GM11168 (cell line): Measurements from ENCODE around the gene HOXA4.

Experiments used
- in situ Hi-C: fragments of 300-500 bp; cut with MboI; formaldehyde crosslinking; loops from one replicate; pipeline ENCODE4 v1.12.0; 2022; ENCODE audit warnings: low sequenced_read_pairs; ENCODE audit not compliant: unreplicated experiment

HOXA4 gene

DNA sequence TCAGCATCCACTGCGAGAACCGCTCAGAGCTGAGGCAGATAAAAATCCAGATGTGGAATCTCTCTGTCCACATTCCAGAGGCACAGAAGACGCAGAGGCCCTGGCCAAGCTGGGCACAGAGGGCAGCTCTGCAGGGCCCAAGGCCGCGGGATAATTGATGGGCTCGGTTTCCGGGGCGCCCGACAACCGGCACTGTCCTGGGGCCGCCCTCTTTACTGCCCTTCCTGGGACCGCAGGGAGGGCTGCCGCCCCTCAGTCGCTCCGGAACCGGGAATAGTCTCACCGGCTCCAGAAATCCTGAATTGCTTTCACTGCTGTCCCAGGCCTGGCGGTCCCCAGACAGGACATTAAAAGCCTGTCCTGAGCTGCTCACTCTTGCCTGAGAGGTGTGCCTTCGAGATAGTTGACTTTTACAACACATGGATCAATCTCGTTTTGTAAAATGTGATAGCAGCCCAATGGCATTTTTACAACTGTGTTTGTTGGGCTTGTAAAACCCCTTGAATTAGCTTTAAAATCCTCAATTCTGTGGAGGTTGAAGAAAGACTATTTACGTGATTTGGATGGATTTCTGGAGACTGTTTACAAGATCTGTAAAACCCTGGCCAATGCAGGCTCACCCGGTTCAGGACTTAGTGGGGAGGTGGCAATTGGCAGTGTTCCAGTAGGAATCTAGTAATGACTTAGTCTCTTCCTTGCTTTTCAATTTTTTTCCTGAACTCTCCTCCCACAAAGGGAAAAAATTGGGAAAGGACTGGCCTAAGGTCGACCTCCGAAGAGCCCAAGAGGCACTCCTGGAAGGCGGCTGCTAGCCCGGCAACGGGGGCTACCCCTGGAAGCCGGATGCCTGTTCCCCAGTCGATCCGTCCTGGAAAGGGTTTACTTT lies 18.4 kb upstream of the HOXA4 start:
- in situ Hi-C loops, result no loop called here

DNA sequence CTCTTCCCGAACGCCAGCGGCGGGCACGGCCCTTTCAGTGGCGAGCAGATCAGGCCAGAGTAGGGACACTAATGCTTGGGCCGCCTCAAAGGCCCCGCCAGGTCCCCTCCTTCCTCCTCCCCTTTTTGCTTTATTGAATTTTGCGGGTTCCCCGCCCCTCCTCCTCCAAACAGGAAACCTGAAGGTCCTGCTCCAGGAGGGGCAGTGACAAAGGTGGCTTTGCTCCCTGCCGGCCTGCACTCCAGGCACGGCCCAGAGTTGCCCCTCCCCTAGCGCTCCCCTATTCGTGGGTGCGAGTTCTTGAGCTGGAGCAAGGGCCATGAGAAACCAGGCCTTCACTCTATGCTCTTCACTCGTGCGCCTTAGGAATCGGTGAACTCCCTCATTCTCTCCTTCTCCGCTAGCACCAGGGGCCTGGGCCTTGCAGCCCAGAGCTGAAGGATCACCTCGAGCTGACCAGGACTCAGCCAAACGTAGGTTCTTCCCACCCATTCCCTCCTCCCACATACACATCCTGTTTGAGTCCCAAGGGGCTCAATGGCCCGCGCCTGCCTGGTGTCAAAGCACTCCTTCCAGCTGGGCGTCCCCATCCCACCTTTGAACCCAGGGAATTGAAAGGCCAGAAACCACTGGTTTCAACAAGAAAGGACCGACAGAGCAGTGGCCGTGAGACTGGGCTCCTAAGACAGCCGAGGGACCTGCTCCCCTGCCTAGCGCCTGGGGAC lies 17.6 kb upstream of the HOXA4 start:
- in situ Hi-C loops, result no loop called here

DNA sequence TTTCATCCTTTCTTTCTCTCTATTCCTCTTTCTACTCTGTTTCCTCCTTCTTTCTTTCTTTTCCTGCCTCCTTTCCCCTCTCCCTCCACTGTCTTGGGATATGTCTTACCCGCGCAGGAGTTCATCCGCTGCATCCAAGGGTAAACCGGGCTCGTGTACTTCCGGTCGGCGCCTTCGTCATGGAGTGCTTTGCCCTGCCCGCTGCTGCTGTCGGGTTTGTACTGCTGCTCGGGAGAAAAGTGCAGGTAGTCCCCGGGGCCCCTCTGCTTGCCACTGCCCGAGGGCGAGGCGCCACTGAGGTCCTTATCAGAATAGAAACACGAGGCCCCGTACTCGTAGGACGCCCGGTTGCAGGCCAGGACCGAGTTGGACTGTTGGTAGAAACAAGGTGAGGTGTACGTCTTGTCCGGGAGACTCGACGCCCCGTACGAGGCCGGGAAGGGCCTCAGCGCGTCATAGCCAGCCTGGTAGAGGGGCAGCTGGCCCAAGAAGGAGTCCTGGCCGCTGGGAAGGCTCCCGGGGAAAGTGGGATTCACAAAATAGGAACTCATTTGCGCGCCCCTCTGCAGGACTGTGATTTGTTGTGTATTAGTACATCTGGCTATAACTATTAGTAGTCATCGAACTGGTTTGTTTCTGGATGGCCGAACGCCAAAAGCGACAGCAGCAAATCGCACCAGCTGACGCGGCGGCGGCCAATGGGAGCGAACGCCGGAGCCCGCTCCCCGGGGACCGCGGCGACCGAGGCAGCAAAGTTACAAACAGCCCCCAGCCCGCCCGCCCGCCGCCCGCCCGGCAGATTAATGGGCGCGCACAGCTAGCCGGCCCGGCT lies 16.9 kb upstream of the HOXA4 start, which contains the start of gene HOXA6:
TSS of gene HOXA6 (minus strand) at position 576 of the 832 bp plus-strand sequence. CDS start at position 551, 25 bp downstream.
- in situ Hi-C loops, result no loop called here

GRCh38 chr7:27146491-27147198 lies 16.1 kb upstream of the HOXA4 start:
- in situ Hi-C loops, result no loop called here

DNA sequence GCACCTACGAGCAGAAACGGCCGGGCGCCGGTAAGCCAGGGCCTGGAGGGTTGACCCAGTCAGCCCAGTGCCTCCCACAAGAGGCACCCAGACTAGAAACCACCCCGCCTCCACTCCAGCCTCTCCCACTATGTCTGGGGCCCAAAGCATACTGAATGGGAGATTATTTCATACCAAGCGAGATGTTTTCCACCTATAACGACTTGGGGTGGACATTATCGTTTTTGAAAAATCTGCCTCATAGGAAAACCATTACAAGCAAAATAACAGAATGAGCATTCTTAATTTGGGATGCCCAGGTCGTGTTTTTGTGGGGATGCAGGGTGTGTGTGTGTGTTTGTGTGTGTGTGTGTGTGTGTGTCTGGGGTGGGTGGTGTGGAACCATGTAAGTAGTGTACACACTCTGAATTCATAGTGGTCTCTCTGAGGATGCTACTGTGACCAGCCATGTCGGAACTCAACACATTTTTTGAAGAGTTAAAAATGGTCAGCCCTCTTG lies 15.4 kb upstream of the HOXA4 start:
- in situ Hi-C loops, result no loop called here

DNA sequence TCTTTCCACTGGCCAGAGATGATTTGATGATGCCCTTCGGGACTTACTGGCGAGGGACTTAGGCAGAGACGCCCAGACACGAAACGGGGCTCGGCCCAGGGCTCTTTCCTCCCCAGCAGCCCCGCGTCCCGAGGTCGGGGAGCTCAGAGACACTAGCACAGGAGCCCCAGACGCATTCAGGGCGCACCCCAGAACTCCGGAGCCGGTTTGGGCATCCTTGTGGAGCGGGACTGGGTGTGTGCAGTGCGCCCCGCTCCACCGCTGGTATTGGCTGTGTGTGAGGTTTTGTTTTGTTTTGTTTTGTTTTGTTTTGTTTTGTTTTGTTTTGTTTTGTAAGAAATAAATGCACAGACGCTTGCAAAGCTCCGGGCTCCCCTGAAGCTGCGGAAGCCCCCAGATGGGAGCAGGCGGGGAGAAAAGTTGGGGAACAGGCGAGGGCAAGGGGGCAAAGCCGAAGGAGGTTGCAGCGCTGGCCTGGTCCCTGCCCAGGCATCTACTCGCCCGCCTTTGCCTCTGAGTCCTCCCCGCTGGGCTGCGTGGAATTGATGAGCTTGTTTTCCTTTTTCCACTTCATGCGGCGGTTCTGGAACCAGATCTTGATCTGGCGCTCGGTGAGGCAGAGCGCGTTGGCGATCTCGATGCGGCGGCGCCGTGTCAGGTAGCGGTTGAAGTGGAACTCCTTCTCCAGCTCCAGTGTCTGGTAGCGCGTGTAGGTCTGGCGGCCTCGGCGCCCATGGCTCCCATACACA lies 14.8 kb upstream of the HOXA4 start:
- in situ Hi-C loops, result no loop called here

- in situ Hi-C loops, result no loop called here
Measured at GRCh38 chr7:27144781-27145164, 14.2 kb upstream of the HOXA4 start.

- in situ Hi-C loops, result no loop called here
Measured at GRCh38 chr7:27143950-27144780, 13.6 kb upstream of the HOXA4 start.

DNA sequence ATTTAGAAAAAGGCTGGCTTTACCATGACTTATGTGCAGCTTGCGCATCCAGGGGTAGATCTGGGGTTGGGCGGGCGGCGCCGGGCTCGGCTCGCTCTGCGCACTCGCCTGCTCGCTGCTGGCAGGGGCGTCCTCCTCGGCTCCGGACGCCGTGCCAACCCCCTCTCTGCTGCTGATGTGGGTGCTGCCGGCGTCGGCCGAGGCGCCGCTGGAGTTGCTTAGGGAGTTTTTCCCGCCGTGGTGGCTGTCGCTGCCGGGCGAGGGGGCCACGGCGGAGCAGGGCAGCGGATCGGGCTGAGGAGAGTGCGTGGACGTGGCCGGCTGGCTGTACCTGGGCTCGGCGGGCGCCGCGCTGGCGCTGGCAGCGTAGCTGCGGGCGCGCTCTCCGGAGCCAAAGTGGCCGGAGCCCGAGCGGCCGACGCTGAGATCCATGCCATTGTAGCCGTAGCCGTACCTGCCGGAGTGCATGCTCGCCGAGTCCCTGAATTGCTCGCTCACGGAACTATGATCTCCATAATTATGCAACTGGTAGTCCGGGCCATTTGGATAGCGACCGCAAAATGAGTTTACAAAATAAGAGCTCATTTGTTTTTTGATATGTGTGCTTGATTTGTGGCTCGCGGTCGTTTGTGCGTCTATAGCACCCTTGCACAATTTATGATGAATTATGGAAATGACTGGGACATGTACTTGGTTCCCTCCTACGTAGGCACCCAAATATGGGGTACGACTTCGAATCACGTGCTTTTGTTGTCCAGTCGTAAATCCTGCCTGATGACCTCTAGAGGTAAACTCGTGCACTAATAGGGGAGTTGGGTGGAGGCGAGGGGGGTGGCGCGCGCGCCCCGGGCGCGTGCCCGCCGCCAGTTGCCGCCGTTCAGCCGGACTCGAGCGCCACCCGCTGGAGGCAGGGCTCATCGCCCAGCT lies 12.7 kb upstream of the HOXA4 start, which contains the start of gene HOXA5:
TSS of gene HOXA5 (minus strand) at position 659 of the 927 bp plus-strand sequence. CDS start at position 585, 74 bp downstream.
- in situ Hi-C loops, result no loop called here

GRCh38 chr7:27142580-27143022 lies 12.0 kb upstream of the HOXA4 start:
- in situ Hi-C loops, result no loop called here

DNA sequence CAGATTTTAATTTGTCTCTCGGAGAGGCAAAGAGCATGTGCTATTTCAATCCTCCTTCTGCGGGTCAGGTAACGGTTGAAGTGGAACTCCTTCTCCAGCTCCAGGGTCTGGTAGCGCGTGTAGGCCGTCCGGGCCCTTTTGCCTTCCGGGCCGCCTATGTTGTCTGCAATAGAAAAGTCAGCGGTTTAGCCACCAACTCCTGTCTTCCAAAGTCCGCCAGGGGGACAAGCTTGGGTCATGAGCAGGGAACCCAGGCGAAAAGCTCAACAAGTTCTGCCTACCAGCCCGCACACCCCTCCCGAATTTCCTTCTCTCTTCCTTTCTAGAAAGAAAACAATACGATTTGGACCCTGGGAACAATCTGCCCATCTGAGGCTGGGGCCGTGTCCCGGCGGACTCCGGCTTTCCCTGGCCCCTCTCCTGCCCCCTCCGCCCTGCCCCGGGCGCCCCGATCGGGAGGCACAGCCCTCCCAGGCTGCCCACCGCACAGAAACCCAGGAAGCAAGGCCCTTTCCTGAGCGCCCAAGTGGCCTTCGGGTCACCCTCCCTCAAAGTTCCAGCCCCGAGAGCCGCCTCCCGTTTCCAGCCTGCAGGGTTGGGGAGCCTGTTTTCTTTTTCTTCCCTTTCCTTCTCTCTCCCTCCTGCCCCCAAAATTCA lies 11.5 kb upstream of the HOXA4 start:
- in situ Hi-C loops, result no loop called here

GRCh38 chr7:27141137-27141922 lies 10.8 kb upstream of the HOXA4 start:
- in situ Hi-C loops, result no loop called here

- in situ Hi-C loops, result no loop called here
Measured at GRCh38 chr7:27140126-27140857, 9.7 kb upstream of the HOXA4 start.

DNA sequence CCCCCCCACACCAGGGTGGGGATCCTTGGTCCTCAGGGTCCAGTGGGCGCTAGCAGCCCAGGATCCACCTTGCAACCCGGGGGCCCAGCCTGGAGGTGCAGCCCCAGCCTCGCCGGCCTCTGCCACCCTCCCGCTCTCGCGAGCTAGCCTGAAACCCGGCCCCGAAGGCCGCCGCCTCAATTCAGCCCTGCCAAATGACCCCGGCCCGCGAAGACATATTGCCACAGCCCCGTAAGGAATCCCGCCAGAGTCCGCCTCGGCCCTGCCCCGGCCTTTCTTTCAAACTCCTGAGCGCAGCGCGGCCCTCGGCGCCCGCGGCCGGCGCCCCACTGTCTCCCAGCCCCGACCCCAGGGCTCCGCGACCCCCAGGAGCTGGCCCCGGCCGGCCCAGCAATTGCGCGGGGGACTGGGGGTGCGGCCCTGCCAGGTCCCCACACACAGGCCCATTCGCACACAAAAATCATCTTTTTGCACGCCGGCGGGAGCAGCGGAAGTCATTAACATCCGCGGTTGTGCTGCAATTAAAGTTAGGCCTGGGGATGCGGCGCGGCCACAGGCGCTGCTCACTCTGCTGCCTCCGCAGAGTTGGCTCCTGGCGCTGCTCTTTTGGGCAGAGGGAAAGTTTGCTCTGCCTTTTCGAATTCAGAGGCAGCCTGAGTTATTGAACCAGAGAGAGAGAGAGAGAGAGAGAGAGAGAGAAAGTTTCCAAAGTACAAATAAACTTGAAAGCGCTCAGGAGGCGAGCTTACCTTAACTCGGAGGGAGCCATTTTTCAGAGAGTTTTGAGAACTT lies 9.0 kb upstream of the HOXA4 start:
- in situ Hi-C loops, result no loop called here
